OCI-LY7 (cell line): Measurements from ENCODE around the gene GMCL1. TPM values are rescaled to one million over a fixed set of nuclear protein-coding genes. Genes with fewer than 3 reads are reported as not detected.

Experiments
- BruUV-seq: library from RNA; stranded (reverse); fragments of 400-500 nt; replicated peaks from 2 replicates; lab custom pipeline; 2021; lab: Mats Ljungman, UMichigan
- CTCF ChIA-PET: fragments of 300-600 bp; sonication (Branson Sonifier 250); formaldehyde crosslinking; loops from one replicate; lab custom pipeline; 2022; ENCODE audit warnings: antibody characterized with exemption; ENCODE audit not compliant: unreplicated experiment; lab: Charles Lee
- POLR2A ChIA-PET: fragments of 300-600 bp; sonication (Branson Sonifier 250); formaldehyde crosslinking; loops from one replicate; lab custom pipeline; 2022; ENCODE audit warnings: antibody characterized with exemption; lab: Charles Lee
- DNase-seq: peaks from one replicate; pipeline ENCODE4 v3.0.0-alpha.2; 2015; ENCODE audit warnings: low spot score
- H2AFZ ChIP-seq: fragments of 200-600 bp; sonication (generic), shearing (Covaris generic); 2 replicates; pipeline ENCODE4 v1.6.1; 2014; ENCODE audit warnings: mild to moderate bottlenecking, antibody characterized with exemption, low read length, moderate library complexity
- H3K27ac ChIP-seq: fragments of 200-600 bp; sonication (generic); 2 replicates; pipeline ENCODE4 v1.5.1; 2014; ENCODE audit warnings: mixed run types, low read depth, mild to moderate bottlenecking, moderate library complexity, low read length, inconsistent platforms; ENCODE audit not compliant: poor library complexity, severe bottlenecking
- H3K36me3 ChIP-seq: fragments of 200-600 bp; sonication (generic); 2 replicates; pipeline ENCODE4 v1.6.1; 2014; ENCODE audit warnings: mild to moderate bottlenecking, antibody characterized with exemption, low read length, moderate library complexity, mixed read lengths; ENCODE audit not compliant: insufficient read depth
- H3K4me1 ChIP-seq: fragments of 200-600 bp; sonication (generic); 2 replicates; pipeline ENCODE4 v1.5.1; 2014; ENCODE audit warnings: mild to moderate bottlenecking, low read length; ENCODE audit not compliant: insufficient read depth, poor library complexity, severe bottlenecking
- H3K4me2 ChIP-seq: fragments of 200-600 bp; sonication (generic); 2 replicates; pipeline ENCODE4 v1.6.1; 2014; ENCODE audit warnings: mild to moderate bottlenecking, low read length
- H3K4me3 ChIP-seq: fragments of 200-600 bp; sonication (generic); 2 replicates; pipeline ENCODE4 v1.5.1; 2014; ENCODE audit warnings: mild to moderate bottlenecking, low read depth, low read length; ENCODE audit not compliant: poor library complexity, severe bottlenecking
- H3K79me2 ChIP-seq: fragments of 200-600 bp; sonication (generic); 2 replicates; pipeline ENCODE4 v1.6.1; 2016; ENCODE audit warnings: low read depth, mild to moderate bottlenecking, low read length, moderate library complexity, mixed read lengths; ENCODE audit not compliant: insufficient read depth
- H3K9me2 ChIP-seq: fragments of 200-600 bp; sonication (generic); 2 replicates; pipeline ENCODE4 v1.6.1; 2016; ENCODE audit warnings: mild to moderate bottlenecking, low read length, mixed read lengths; ENCODE audit not compliant: insufficient read depth
- H3K9me3 ChIP-seq: fragments of 200-600 bp; sonication (generic); 2 replicates; pipeline ENCODE4 v1.6.1; 2014; ENCODE audit warnings: mild to moderate bottlenecking, mixed run types, low read length, mixed read lengths
- H4K20me1 ChIP-seq: fragments of 200-600 bp; sonication (generic); 2 replicates; pipeline ENCODE4 v1.6.1; 2014; ENCODE audit warnings: mild to moderate bottlenecking, antibody characterized with exemption, low read length, moderate library complexity, mixed read lengths; ENCODE audit not compliant: insufficient read depth
- EZH2phosphoT487 ChIP-seq: fragments of 200-600 bp; sonication (generic); IDR thresholded peaks from 2 replicates; pipeline ENCODE4 v1.6.1; 2018; ENCODE audit warnings: low read depth, borderline replicate concordance, mild to moderate bottlenecking, mixed run types, antibody characterized with exemption, low read length, moderate library complexity, mixed read lengths
- intact Hi-C: fragments of 100-400 bp; cut with micrococcal nuclease; formaldehyde crosslinking; loops from one replicate; pipeline ENCODE4 v1.10.0; 2022; ENCODE audit not compliant: unreplicated experiment
- total RNA-seq, 2 experiments: library from RNA; depleted of rRNA in 1 of 2; stranded (reverse); fragments of >200 nt in 1 of 2; shearing (Covaris generic) in 1 of 2; gene quantifications; 2 replicates each; pipeline ENCODE4 v1.2.3, GENCODE V29; 2014 to 2022
- TF ChIP-seq, protein P1 (sequence below): fragments of 200-600 bp; sonication (generic); conservative IDR thresholded peaks from 2 replicates; pipeline ENCODE4 v1.5.1; 2014; ENCODE audit warnings: mild to moderate bottlenecking, antibody characterized with exemption, low read length, moderate library complexity, mixed read lengths

GMCL1 gene
- total RNA-seq, 2 experiments from 2014 or later = 14.4 to 25.9 TPM

DNA sequence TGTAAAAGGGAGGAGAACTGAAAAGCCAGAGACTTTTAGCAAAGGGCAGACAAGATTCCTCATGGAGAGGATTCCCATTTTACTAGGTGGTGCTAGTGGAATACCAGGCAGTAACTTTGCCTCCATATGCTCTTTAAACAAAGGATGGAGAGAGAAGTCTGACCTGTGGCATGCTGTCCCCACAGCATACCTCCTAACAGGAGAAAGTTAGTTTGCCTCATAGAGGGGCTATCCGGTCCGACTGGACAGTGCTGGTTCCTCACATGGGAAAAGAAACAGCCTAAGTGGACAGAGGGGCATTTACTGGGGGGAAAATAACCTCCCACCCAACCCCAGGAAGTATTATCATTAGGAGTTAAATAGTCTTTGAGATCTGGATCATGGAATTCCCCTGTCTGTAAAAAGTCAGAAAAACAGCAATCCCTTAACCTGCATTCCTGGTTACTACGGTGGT, 31.6 kb upstream of the GMCL1 start:
- BruUV-seq = no TSS peak
- no peaks in the 10 kb centered on the region; the same call in 1 of the 2 replicates for H3K9me3 ChIP-seq
- H2AFZ ChIP-seq = no peak overlapping the region
- no peak overlapping the region for H3K4me2 ChIP-seq
- ChIA-PET CTCF (no interaction called here), POLR2A (no interaction called here)
- no peak for DNase-seq
- H3K9me2 ChIP-seq = no peaks in the 10 kb centered on the region
- TF ChIP-seq EZH2phosphoT487 = no peak
- TF ChIP-seq, protein P1, sequence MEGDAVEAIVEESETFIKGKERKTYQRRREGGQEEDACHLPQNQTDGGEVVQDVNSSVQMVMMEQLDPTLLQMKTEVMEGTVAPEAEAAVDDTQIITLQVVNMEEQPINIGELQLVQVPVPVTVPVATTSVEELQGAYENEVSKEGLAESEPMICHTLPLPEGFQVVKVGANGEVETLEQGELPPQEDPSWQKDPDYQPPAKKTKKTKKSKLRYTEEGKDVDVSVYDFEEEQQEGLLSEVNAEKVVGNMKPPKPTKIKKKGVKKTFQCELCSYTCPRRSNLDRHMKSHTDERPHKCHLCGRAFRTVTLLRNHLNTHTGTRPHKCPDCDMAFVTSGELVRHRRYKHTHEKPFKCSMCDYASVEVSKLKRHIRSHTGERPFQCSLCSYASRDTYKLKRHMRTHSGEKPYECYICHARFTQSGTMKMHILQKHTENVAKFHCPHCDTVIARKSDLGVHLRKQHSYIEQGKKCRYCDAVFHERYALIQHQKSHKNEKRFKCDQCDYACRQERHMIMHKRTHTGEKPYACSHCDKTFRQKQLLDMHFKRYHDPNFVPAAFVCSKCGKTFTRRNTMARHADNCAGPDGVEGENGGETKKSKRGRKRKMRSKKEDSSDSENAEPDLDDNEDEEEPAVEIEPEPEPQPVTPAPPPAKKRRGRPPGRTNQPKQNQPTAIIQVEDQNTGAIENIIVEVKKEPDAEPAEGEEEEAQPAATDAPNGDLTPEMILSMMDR = no peak
- intact Hi-C loops = no loop called here
- no peak overlapping the region for H3K27ac ChIP-seq
- no peak overlapping the region for H3K4me3 ChIP-seq
- no peaks in the 10 kb centered on the region for H3K79me2 ChIP-seq
- H3K36me3 ChIP-seq = no peaks in the 10 kb centered on the region
- peaks cover 22% of the 10 kb centered on the region for H3K4me1 ChIP-seq
- no peaks in the 10 kb centered on the region for H4K20me1 ChIP-seq

DNA sequence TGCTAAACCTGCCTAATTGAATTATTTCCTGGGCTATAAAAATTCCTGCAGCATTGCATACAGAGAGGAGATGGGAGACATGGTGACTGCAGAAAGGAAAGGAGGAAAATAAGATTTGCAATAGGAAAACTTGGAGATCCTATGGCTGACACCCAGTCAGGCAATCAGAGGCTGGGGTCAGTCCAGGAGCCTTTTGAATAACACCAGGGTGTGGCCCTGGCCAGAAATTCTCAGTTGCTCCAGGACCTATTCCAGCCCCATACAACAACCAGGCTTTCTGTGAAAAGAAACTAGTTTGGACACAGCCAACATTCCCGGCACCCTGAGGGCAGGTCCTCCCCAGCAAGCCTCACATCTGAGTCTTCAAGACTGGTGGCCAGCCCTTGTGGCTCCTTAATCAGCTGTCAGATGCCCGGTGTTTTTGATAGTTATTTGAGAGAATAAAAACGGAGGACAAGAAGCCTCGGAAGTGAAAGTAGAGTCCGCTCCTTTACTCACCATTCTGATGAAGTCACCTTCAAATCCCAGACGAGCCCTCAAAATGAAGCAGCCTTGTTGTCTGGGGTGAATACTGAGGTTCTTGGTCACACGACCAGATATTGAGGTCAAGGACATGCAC, 31.1 kb upstream of the GMCL1 start:
- H3K4me2 ChIP-seq = peak overlapping the region; percentile 62
- peak overlapping the region; percentile 52 for H2AFZ ChIP-seq
- H3K9me2 ChIP-seq = no peaks in the 10 kb centered on the region
- DNase-seq = no peak
- no TSS peak for BruUV-seq
- peak overlapping the region; percentile 45 for H3K4me3 ChIP-seq
- ChIA-PET POLR2A (interaction anchor here (0.6 to 2.8 kb wide), 4 partner anchors 7 to 155 kb away, joined by 5 to 10 read pairs (median 8); partner anchors contain the start of gene AAK1), CTCF (no interaction called here)
- H3K36me3 ChIP-seq = no peaks in the 10 kb centered on the region
- H4K20me1 ChIP-seq = no peaks in the 10 kb centered on the region
- peaks cover 26% of the 10 kb centered on the region for H3K4me1 ChIP-seq
- no peaks in the 10 kb centered on the region; the same call in 1 of the 2 replicates for H3K9me3 ChIP-seq
- intact Hi-C loops = no loop called here
- TF ChIP-seq, protein P1 = no peak
- TF ChIP-seq EZH2phosphoT487 = no peak
- H3K79me2 ChIP-seq = no peaks in the 10 kb centered on the region
- no peak overlapping the region for H3K27ac ChIP-seq
